IPS-18a (cell line): ENCODE results near the gene CDH13.

ENCODE experiments used
- H3K27ac ChIP-seq: one replicate; pipeline ENCODE4 v1.5.1; 2013; ENCODE audit warnings: low read length
- H3K27me3 ChIP-seq: one replicate; pipeline ENCODE4 v1.6.1; 2013; ENCODE audit warnings: mild to moderate bottlenecking, low read length; ENCODE audit not compliant: control insufficient read depth, insufficient read depth
- H3K36me3 ChIP-seq: one replicate; pipeline ENCODE4 v1.6.1; 2013; ENCODE audit warnings: low read depth, low read length; ENCODE audit not compliant: control insufficient read depth
- H3K4me1 ChIP-seq: one replicate; pipeline ENCODE4 v1.6.1; 2013; ENCODE audit warnings: low read depth, low read length; ENCODE audit not compliant: control insufficient read depth
- H3K4me3 ChIP-seq: one replicate; pipeline ENCODE4 v1.5.1; 2013; ENCODE audit warnings: low read length
- H3K9ac ChIP-seq: one replicate; pipeline ENCODE4 v1.6.1; 2013; ENCODE audit warnings: mild to moderate bottlenecking, low read length, moderate library complexity
- H3K9me3 ChIP-seq: one replicate; pipeline ENCODE4 v1.6.1; 2013; ENCODE audit warnings: low read depth, low read length; ENCODE audit not compliant: control insufficient read depth

Gene CDH13

GRCh38 chr16:82655072-82655714 is 28.4 kb downstream of the CDH13 start:
- H3K4me1 ChIP-seq: no peaks in the 10 kb centered on the region
- no peak overlapping the region for H3K27ac ChIP-seq
- no peaks in the 10 kb centered on the region for H3K9me3 ChIP-seq
- no peaks in the 10 kb centered on the region for H3K36me3 ChIP-seq
- no peaks in the 10 kb centered on the region for H3K27me3 ChIP-seq
- no peak overlapping the region for H3K4me3 ChIP-seq
- H3K9ac ChIP-seq: no peak overlapping the region

- no peak overlapping the region for H3K4me3 ChIP-seq
- H3K27ac ChIP-seq: no peak overlapping the region
- H3K4me1 ChIP-seq: no peaks in the 10 kb centered on the region
- H3K9ac ChIP-seq: no peak overlapping the region
- H3K9me3 ChIP-seq: no peaks in the 10 kb centered on the region
- H3K27me3 ChIP-seq: no peaks in the 10 kb centered on the region
- no peaks in the 10 kb centered on the region for H3K36me3 ChIP-seq
Observed at GRCh38 chr16:82655720-82656490, 29.1 kb downstream of the CDH13 start.

GRCh38 chr16:82657239-82657638 is 30.5 kb downstream of the CDH13 start:
- H3K9ac ChIP-seq: no peak overlapping the region
- H3K27ac ChIP-seq: no peak overlapping the region
- no peaks in the 10 kb centered on the region for H3K27me3 ChIP-seq
- H3K36me3 ChIP-seq: no peaks in the 10 kb centered on the region
- no peaks in the 10 kb centered on the region for H3K4me1 ChIP-seq
- H3K4me3 ChIP-seq: no peak overlapping the region
- H3K9me3 ChIP-seq: no peaks in the 10 kb centered on the region

GRCh38 chr16:82657786-82658185 is 31.0 kb downstream of the CDH13 start:
- H3K9me3 ChIP-seq: no peaks in the 10 kb centered on the region
- no peaks in the 10 kb centered on the region for H3K36me3 ChIP-seq
- H3K4me3 ChIP-seq: no peak overlapping the region
- no peak overlapping the region for H3K9ac ChIP-seq
- H3K4me1 ChIP-seq: no peaks in the 10 kb centered on the region
- no peaks in the 10 kb centered on the region for H3K27me3 ChIP-seq
- no peak overlapping the region for H3K27ac ChIP-seq

GRCh38 chr16:82658796-82659195 is 32.0 kb downstream of the CDH13 start:
- H3K36me3 ChIP-seq: no peaks in the 10 kb centered on the region

GRCh38 chr16:82660075-82660645 is 33.4 kb downstream of the CDH13 start:
- Histone ChIP-seq H3K4me1 (no peaks in the 10 kb centered on the region), H3K4me3 (no peak overlapping the region), H3K36me3 (no peaks in the 10 kb centered on the region), H3K9ac (no peak overlapping the region), H3K9me3 (no peaks in the 10 kb centered on the region), H3K27ac (no peak overlapping the region), H3K27me3 (no peaks in the 10 kb centered on the region)

More at GRCh38 chr16:82658796-82659195, 32.0 kb downstream of the CDH13 start:
- Histone ChIP-seq H3K27ac (no peak overlapping the region), H3K9me3 (no peaks in the 10 kb centered on the region), H3K27me3 (no peaks in the 10 kb centered on the region), H3K4me1 (no peaks in the 10 kb centered on the region), H3K4me3 (no peak overlapping the region), H3K9ac (no peak overlapping the region)

GRCh38 chr16:82660966-82661365 is 34.2 kb downstream of the CDH13 start:
- Histone ChIP-seq H3K9me3 (no peaks in the 10 kb centered on the region), H3K4me3 (no peak overlapping the region), H3K4me1 (no peaks in the 10 kb centered on the region), H3K36me3 (no peaks in the 10 kb centered on the region), H3K9ac (no peak overlapping the region), H3K27me3 (no peaks in the 10 kb centered on the region), H3K27ac (no peak overlapping the region)

- Histone ChIP-seq H3K4me3 (no peak overlapping the region), H3K27me3 (no peaks in the 10 kb centered on the region), H3K9ac (no peak overlapping the region), H3K4me1 (no peaks in the 10 kb centered on the region), H3K36me3 (no peaks in the 10 kb centered on the region), H3K27ac (no peak overlapping the region), H3K9me3 (no peaks in the 10 kb centered on the region)
Observed at GRCh38 chr16:82664181-82664580, 37.4 kb downstream of the CDH13 start.

GRCh38 chr16:82665025-82665424 is 38.3 kb downstream of the CDH13 start:
- Histone ChIP-seq H3K27ac (no peak overlapping the region), H3K9me3 (no peaks in the 10 kb centered on the region), H3K9ac (no peak overlapping the region), H3K27me3 (no peaks in the 10 kb centered on the region), H3K4me3 (no peak overlapping the region), H3K4me1 (no peaks in the 10 kb centered on the region), H3K36me3 (no peaks in the 10 kb centered on the region)

GRCh38 chr16:82667437-82667836 is 40.7 kb downstream of the CDH13 start:
- Histone ChIP-seq H3K27me3 (no peaks in the 10 kb centered on the region), H3K4me1 (no peaks in the 10 kb centered on the region), H3K27ac (no peak overlapping the region), H3K4me3 (no peak overlapping the region), H3K9me3 (no peaks in the 10 kb centered on the region), H3K9ac (no peak overlapping the region), H3K36me3 (no peaks in the 10 kb centered on the region)

GRCh38 chr16:82668094-82668493 is 41.3 kb downstream of the CDH13 start:
- H3K4me1 ChIP-seq: no peaks in the 10 kb centered on the region
- H3K27me3 ChIP-seq: no peaks in the 10 kb centered on the region
- no peak overlapping the region for H3K27ac ChIP-seq
- H3K9ac ChIP-seq: no peak overlapping the region
- no peaks in the 10 kb centered on the region for H3K9me3 ChIP-seq
- no peak overlapping the region for H3K4me3 ChIP-seq
- no peaks in the 10 kb centered on the region for H3K36me3 ChIP-seq

- no peaks in the 10 kb centered on the region for H3K9me3 ChIP-seq
- no peaks in the 10 kb centered on the region for H3K36me3 ChIP-seq
- no peaks in the 10 kb centered on the region for H3K4me1 ChIP-seq
- no peaks in the 10 kb centered on the region for H3K27me3 ChIP-seq
- no peak overlapping the region for H3K9ac ChIP-seq
- no peak overlapping the region for H3K27ac ChIP-seq
- H3K4me3 ChIP-seq: no peak overlapping the region
Observed at GRCh38 chr16:82671741-82672140, 45.0 kb downstream of the CDH13 start.
